Keratinocyte (primary cell): ENCODE data around the gene NIM1K. TPM values are rescaled to one million over a fixed set of nuclear protein-coding genes. Genes with fewer than 3 reads are reported as not detected.

Source experiments
- DNase-seq: peaks from one replicate; pipeline ENCODE4 v3.0.0-alpha.2; 2011; ENCODE audit warnings: low read depth, missing footprints, low spot score
- FAIRE-seq: peaks from 2 replicates; lab custom pipeline; 2011; peaks lifted over from hg19 to GRCh38; lab: Jason Lieb, UNC
- H2AFZ ChIP-seq: 2 replicates; pipeline ENCODE4 v1.6.0; 2012; ENCODE audit warnings: low read length, control low read depth, inconsistent platforms; ENCODE audit not compliant: control insufficient read depth
- H3K27ac ChIP-seq: 2 replicates; pipeline ENCODE4 v1.5.1; 2011; ENCODE audit warnings: low read length; ENCODE audit not compliant: control insufficient read depth, insufficient read depth
- H3K27me3 ChIP-seq: 3 replicates; pipeline ENCODE4 v1.6.0; 2011; ENCODE audit warnings: low read length; ENCODE audit not compliant: control insufficient read depth, insufficient read depth; ENCODE audit errors: extremely low read depth
- H3K36me3 ChIP-seq, 2 experiments: 2 replicates in 1 of 2; 3 replicates in 1 of 2; pipeline ENCODE4 v1.5.1; 2011; ENCODE audit warnings: low read length in 2 of 2, mild to moderate bottlenecking in 1 of 2; ENCODE audit not compliant: control insufficient read depth in 2 of 2, insufficient read depth in 2 of 2; ENCODE audit errors: extremely low read depth in 1 of 2
- H3K4me1 ChIP-seq: 3 replicates; pipeline ENCODE4 v1.5.1; 2011; ENCODE audit warnings: low read length; ENCODE audit not compliant: control insufficient read depth, insufficient read depth; ENCODE audit errors: extremely low read depth
- H3K4me2 ChIP-seq: 3 replicates; pipeline ENCODE4 v1.6.0; 2011; ENCODE audit warnings: low read depth, low read length; ENCODE audit not compliant: control insufficient read depth, insufficient read depth; ENCODE audit errors: extremely low read depth
- H3K4me3 ChIP-seq, 3 experiments: fragments of 200-600 bp in 1 of 3; sonication (generic) in 1 of 3; 2 replicates in 2 of 3; 3 replicates in 1 of 3; pipeline ENCODE4 v1.5.1; 2011 to 2016; ENCODE audit warnings: low read length in 3 of 3, mild to moderate bottlenecking in 3 of 3, control low read depth in 2 of 3, inconsistent platforms in 1 of 3, low read depth in 1 of 3, mixed read lengths in 1 of 3, mixed run types in 1 of 3, moderate library complexity in 1 of 3; ENCODE audit not compliant: control insufficient read depth in 2 of 3, insufficient read depth in 2 of 3; ENCODE audit errors: extremely low read depth in 1 of 3
- H3K79me2 ChIP-seq: 2 replicates; pipeline ENCODE4 v1.6.0; 2012; ENCODE audit warnings: low read length; ENCODE audit not compliant: control insufficient read depth, insufficient read depth
- H3K9ac ChIP-seq: 3 replicates; pipeline ENCODE4 v1.6.0; 2011; ENCODE audit warnings: low read length; ENCODE audit not compliant: control insufficient read depth, insufficient read depth; ENCODE audit errors: extremely low read depth
- H3K9me1 ChIP-seq: 3 replicates; pipeline ENCODE4 v1.6.0; 2011; ENCODE audit warnings: low read length; ENCODE audit not compliant: control insufficient read depth, insufficient read depth; ENCODE audit errors: extremely low read depth
- H3K9me3 ChIP-seq: 2 replicates; pipeline ENCODE4 v1.5.1; 2012; ENCODE audit warnings: low read depth, low read length; ENCODE audit not compliant: control insufficient read depth
- H4K20me1 ChIP-seq: 3 replicates; pipeline ENCODE4 v1.6.0; 2011; ENCODE audit warnings: low read length; ENCODE audit not compliant: control insufficient read depth, insufficient read depth; ENCODE audit errors: extremely low read depth
- CTCF ChIP-seq, 3 experiments: IDR thresholded peaks in 1 of 3; conservative IDR thresholded peaks in 1 of 3; optimal IDR thresholded peaks in 1 of 3; 2 replicates in 2 of 3; 3 replicates in 1 of 3; pipeline versions ENCODE3 to v1.5.1; 2011; ENCODE audit warnings: low read length in 3 of 3, mild to moderate bottlenecking in 3 of 3, moderate library complexity in 2 of 3, control low read depth in 1 of 3, inconsistent platforms in 1 of 3; ENCODE audit not compliant: insufficient read depth in 2 of 3; ENCODE audit errors: extremely low read depth in 1 of 3
- EZH2 ChIP-seq: IDR thresholded peaks from one replicate; pipeline ENCODE4 v1.6.1; 2012; ENCODE audit warnings: inconsistent platforms, mild to moderate bottlenecking, low read length, moderate library complexity
- dilution Hi-C: fragments of 300-500 bp; cut with MboI; formaldehyde crosslinking; loops from one replicate; pipeline ENCODE4 v1.7.0; 2020; ENCODE audit warnings: low sequenced_read_pairs; ENCODE audit not compliant: extremely low pct_ligation_motif_present
- polyA plus RNA-seq, 5 experiments: library from polyadenylated mRNA; depleted of rRNA in 3 of 5; stranded (reverse) in 3 of 5; stranded (forward) in 1 of 5; unstranded in 1 of 5; fragments of >200 nt; gene quantifications; 1 replicate in 1 of 5; 2 replicates in 3 of 5; 3 replicates in 1 of 5; pipeline versions ENCODE4 v1.2.1 to v1.2.3, GENCODE V29; 2011 to 2012; ENCODE audit warnings: missing spikeins in 2 of 5, low read depth in 1 of 5, low replicate concordance in 1 of 5

The NIM1K gene
- polyA plus RNA-seq, 1 donor (not counting 4 experiments of a cell fraction or from before 2014, with no cell fraction given) = 0.07 TPM

GRCh38 chr5:43309122-43309521 is 117.1 kb downstream of the NIM1K start:
- no peak overlapping the region for H2AFZ ChIP-seq
- peaks cover 47% of the 10 kb centered on the region for H4K20me1 ChIP-seq
- H3K27ac ChIP-seq = no peak overlapping the region
- no peaks in the 10 kb centered on the region for H3K9me3 ChIP-seq
- no peaks in the 10 kb centered on the region for H3K27me3 ChIP-seq
- H3K4me2 ChIP-seq = peak overlapping the region; percentile 98
- H3K4me1 ChIP-seq = peaks cover 49% of the 10 kb centered on the region
- H3K9me1 ChIP-seq = no peaks in the 10 kb centered on the region
- no peak overlapping the region for H3K4me3 ChIP-seq
- dilution Hi-C loops = no loop called here
- no peak for FAIRE-seq
- peaks cover 89% of the 10 kb centered on the region for H3K79me2 ChIP-seq
- no peak for TF ChIP-seq EZH2
- no peak for TF ChIP-seq CTCF (optimal IDR thresholded peaks at IDR 0.05 in 1 of 3, IDR thresholded peaks at IDR 0.05 in 1 of 3, conservative IDR thresholded peaks at IDR 0.05 in 1 of 3; ENCODE audit: extremely low read depth in 1 of 3, insufficient read depth in 2 of 3, low read length in 3 of 3)
- no peak overlapping the region for H3K9ac ChIP-seq
- DNase-seq = no peak
- peaks cover 3 to 30% of the 10 kb centered on the region in 2 experiments for H3K36me3 ChIP-seq

GRCh38 chr5:43309637-43310036 is 117.6 kb downstream of the NIM1K start:
- H3K9me3 ChIP-seq = no peaks in the 10 kb centered on the region
- H3K4me3 ChIP-seq = peak overlapping the region in 2 of 3 experiments; percentile 7 to 98
- no peaks in the 10 kb centered on the region for H3K27me3 ChIP-seq
- dilution Hi-C loops = no loop called here
- no peak overlapping the region for H3K9ac ChIP-seq
- no peak overlapping the region for H2AFZ ChIP-seq
- peaks cover 50% of the 10 kb centered on the region for H3K4me1 ChIP-seq
- peaks cover 83% of the 10 kb centered on the region for H3K79me2 ChIP-seq
- no peaks in the 10 kb centered on the region for H3K9me1 ChIP-seq
- FAIRE-seq (peak; percentile 29), DNase-seq (no peak)
- H3K4me2 ChIP-seq = peak overlapping the region; percentile 98
- TF ChIP-seq CTCF (optimal IDR thresholded peaks at IDR 0.05 in 1 of 3, IDR thresholded peaks at IDR 0.05 in 1 of 3, conservative IDR thresholded peaks at IDR 0.05 in 1 of 3; ENCODE audit: extremely low read depth in 1 of 3, insufficient read depth in 2 of 3, low read length in 3 of 3) (no peak), EZH2 (no peak)
- peaks cover 3 to 25% of the 10 kb centered on the region in 2 experiments for H3K36me3 ChIP-seq
- H3K27ac ChIP-seq = no peak overlapping the region
- H4K20me1 ChIP-seq = peaks cover 44% of the 10 kb centered on the region
